Ovary (tissue), 3 donors: ENCODE data around the gene B9D1.

Source experiments
- POLR2A ChIP-seq: fragments of 450-650 bp; IDR thresholded peaks from one replicate; pipeline ENCODE4 v1.6.1; 2017; ENCODE audit warnings: antibody characterized with exemption, mild to moderate bottlenecking, moderate library complexity
- TF ChIP-seq, protein P1 (sequence below), 3 donors: fragments of 450-650 bp in 2 of 3; fragments of 200-600 bp in 1 of 3; IDR thresholded peaks; one replicate each; pipeline versions ENCODE4 v1.5.1 to v1.8.0; 2016 to 2022; ENCODE audit warnings: antibody characterized with exemption in 3 of 3, mild to moderate bottlenecking in 1 of 3
- donor health status: DM: no; HTN: no; CAD: no.

DNA sequence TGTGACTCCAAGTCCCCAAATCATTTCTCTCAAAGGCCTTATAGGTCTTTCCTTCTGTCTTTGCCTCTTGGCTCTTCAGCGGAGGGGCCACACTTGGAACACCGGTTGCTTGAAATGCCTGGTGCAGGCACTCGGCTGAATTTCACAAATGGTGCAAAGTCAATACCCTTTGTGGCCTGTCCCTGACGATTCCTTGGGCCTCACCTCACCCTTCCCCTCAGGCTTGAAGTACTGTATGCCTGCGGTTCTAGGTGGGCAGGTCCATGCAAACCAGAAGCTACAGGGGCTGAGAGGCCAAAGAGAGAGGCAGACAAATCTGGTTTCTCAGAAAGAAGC is 4.1 kb upstream of the B9D1 start:
- TF ChIP-seq, protein P1, sequence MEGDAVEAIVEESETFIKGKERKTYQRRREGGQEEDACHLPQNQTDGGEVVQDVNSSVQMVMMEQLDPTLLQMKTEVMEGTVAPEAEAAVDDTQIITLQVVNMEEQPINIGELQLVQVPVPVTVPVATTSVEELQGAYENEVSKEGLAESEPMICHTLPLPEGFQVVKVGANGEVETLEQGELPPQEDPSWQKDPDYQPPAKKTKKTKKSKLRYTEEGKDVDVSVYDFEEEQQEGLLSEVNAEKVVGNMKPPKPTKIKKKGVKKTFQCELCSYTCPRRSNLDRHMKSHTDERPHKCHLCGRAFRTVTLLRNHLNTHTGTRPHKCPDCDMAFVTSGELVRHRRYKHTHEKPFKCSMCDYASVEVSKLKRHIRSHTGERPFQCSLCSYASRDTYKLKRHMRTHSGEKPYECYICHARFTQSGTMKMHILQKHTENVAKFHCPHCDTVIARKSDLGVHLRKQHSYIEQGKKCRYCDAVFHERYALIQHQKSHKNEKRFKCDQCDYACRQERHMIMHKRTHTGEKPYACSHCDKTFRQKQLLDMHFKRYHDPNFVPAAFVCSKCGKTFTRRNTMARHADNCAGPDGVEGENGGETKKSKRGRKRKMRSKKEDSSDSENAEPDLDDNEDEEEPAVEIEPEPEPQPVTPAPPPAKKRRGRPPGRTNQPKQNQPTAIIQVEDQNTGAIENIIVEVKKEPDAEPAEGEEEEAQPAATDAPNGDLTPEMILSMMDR (IDR thresholded peaks at IDR 0.05): no peak
- no peak for TF ChIP-seq POLR2A
